Activated CD4-positive, CD25-positive, alpha-beta regulatory T cell treated with anti-CD3 and anti-CD28 coated beads, Interleukin-2, amount 50 U/mL, for 16 hours (primary cell): ENCODE measurements around the gene RPL10.

Experiments
- DNase-seq: peaks from one replicate; pipeline ENCODE4 v3.0.0-alpha.2; 2020; ENCODE audit warnings: low read depth, low spot score

Gene RPL10

DNA sequence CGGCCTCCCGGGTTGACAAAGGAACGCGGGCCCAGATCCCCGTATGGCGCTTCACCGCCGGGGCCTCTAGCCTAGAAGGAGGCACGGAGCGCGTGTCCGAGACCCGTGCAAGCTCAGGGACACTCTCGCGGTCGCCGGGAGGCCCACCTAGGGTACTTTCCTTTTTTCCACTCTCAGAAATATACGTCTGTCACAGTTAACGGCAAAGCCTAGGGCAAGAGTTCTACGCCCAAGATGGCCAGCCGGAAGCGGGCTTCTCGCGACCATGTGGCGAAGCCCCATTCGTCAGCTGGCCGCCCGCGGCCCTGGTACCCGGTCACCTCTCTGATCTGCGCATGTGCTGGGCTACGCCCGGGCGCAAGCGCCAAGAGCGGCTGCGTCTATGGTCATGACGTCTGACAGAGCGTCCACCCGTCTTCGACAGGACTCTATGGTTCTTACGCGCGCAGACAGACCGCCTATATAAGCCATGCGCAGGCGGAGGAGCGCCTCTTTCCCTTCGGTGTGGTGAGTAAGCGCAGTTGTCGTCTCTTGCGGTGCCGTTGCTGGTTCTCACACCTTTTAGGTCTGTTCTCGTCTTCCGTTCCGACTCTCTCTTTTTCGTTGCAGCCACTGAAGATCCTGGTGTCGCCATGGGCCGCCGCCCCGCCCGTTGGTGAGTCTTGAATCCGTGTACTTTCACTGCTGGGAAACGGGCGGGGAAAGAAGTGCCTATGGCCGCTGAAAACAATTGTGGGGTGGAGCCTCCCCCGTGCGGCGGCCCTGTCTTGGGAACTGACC, at the start of gene RPL10:
Gene RPL10, plus strand, starts transcription at position 490 of the 780 bp plus-strand sequence. Its CDS starts 143 bp downstream, at position 633.
- DNase-seq = peak; percentile 76

DNA sequence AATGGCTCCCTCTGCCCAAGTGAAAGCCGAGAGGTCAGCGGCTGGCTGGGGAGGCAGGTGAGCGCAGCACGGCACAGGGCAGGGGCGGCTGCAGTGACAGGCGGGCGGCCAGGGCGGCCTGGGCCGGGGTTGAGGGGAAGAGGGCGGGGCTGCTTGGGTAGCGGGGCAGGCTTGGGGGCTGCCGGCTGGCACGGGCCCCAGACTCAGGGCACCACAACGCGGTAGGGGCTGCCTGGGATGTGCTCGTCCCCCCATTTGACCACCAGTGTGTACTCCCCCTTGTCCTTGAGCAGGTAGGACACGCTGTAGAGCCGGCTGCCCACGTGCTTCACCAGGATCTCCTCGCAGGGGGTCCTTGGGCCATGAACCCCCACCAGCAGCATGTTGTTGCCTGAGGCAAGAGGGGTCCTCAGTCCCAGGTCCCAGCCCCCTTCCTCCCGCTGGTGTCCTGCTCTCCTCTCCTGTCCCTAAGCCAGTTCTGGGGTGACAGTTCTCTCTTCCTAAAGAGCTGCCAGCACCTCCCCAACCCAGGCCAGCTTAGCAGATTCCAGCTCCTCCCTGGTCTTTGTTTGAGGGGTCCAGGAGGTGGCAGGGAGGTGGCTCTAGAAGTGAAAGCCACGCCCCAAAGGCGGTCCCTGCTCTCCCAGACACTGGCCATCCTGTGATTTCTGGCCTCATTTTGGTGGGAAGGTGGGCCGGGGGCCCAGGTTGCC, 49.4 kb upstream of the RPL10 start:
- DNase-seq = no peak

DNA sequence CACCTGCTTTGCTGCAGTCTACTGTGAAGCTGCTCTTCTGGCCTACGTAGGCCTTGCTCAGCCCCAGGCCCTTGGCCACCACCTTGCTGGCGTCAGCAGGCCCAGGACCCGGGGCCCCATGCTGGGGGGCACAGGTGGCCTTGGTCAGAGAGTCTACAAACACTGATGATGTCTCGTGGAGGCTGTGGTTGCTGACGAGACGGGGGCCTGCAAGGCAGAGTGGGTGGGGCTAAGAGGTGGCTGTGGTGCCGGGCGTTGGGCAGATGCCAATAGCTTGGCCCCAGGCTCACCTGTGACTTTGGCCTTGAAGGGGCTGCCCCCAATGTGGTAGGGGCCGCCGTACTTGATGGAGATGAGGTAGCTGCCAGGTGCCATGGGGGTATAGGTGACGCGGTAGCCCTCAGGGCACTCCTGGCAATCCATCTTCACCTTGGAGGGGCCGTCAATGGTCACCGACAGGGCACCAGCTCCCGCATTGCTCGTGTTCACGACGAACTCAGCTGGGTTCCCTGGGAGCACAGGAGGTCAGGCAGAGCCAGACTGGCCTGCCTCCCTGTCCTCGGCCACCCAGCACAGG, 48.7 kb upstream of the RPL10 start:
- DNase-seq = no peak

DNA sequence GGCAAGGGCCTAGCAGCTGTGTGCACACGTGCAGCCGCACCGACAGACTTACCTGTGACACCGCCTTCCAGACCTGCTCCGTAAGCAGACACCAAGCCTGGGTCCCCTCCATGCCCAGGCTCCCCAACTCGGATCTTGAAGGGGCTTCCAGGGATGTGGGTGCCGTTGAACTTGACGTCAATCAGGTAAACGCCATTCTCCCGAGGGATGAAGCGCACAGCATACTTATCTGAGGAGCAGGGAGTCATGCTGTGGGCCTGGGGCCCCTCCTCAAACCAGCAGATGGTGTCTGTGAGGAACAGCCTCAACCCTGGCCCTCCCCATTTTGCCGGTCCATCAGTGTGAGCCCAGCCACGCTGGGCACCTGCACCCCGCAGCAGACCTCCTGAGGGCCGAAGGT, 48.2 kb upstream of the RPL10 start:
- no peak for DNase-seq

DNA sequence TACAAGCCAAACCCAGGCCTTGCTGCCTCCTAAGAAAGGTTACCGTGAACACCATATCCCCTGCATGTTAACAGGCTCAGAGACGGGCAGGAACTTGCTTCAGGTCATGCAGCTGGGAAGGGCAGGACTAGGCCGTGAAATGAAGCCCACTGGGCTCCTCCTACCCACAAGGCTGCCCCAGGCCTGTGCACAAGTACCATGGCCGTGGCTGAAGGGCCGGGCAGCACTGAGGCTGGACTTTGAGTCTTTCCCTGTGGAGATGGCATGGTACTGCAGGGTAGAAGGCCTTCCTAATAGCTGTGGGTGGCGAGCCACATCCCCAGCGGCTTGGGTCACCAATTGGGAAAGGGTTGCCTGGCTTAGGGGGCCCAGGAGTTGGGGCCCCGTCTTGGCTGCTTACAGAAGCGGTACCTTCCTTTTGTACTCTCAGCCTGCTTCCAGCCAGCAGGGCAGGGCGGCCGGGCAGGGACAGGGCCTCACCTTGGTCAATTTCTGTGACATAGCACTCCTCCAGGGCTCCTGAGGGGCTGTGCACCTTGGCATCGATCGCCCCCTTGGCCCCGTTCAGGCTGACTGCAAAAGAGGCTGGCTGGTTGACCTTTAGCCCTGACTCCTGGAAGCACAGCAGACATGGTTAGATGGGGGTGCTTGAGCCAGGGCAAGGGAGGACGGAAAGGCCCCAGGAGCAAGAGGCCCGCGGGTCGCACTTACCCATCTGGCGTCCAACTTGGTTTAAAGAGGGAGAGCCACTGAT, 47.6 kb upstream of the RPL10 start:
- no peak for DNase-seq

DNA sequence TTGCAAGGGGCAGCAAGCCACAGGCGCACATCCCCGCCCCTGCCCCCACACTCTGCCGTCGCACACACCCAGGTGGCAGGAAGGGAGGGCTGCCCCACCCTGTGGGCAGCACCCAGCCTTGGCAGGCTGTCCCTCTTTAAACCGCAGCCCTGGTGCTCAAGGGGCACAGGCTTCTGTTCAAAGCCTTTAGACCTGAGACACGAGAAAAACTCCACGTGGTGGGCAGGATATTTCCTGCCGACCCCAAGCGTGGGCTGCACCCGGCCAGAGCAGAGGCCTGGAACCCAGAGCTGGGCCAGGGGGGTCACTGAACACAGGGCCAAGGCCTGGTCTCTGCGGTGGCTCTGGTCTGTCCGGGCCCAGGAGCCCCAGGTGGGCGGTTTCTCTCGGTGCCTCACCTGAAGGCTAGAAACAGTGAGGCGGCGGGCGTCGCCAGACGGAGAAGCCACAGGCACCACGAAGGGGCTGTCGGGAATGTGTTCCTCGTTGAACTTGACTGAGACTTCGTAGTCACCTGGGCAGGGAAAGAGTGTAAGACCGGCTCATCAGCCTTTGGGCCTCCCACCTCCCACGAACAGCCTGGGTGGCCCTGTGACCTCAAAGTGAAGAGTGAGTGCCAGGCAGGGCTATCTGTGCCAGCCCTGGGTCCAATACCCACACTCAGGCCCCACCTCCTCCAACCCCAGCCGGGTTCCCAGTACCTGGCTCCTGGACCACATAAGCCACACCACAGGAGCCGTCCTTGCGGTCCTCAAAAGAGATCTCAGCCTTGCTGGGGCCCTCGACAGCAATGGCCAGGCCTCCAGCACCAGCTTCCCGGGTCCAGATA, 46.8 kb upstream of the RPL10 start:
- no peak for DNase-seq

DNA sequence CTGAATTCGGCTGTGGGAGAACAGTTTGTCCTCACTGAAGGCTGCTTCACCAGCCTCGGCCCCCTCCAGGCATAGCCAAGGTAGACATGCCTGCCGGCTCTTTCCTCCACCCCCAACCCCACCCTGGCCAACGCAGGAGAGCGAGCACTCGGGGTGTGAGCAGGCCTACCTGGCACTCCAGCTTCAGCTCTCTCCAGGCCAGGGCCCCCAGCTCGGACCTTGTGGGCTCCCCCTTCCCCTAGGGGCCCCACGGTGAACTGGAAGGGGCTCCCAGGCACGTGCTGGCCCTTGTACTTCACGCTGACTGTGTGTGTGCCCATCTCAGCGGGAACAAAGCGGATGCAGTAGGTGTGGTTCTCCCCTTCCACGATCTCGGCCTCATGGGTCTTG, 46.2 kb upstream of the RPL10 start:
- no peak for DNase-seq

DNA sequence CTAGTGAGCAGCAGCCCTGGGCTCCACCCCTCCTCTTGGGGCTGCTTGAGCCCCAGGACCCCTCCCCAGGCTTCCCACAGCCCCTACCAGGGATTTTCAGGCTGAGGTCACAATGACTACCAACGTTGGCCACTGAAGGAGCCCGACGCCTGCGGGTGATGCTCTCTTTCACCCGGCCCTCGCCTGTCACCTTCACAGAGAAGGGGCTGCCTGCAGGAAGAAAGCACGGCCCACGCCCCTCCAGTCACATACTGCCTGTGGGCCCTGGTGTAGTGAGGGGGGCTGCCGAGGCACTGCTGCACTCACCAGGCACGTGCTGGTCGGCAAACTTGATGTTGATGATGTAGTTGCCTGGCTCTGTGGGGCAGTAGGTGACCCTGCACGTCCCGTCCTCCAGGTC, 45.7 kb upstream of the RPL10 start:
- no peak for DNase-seq

DNA sequence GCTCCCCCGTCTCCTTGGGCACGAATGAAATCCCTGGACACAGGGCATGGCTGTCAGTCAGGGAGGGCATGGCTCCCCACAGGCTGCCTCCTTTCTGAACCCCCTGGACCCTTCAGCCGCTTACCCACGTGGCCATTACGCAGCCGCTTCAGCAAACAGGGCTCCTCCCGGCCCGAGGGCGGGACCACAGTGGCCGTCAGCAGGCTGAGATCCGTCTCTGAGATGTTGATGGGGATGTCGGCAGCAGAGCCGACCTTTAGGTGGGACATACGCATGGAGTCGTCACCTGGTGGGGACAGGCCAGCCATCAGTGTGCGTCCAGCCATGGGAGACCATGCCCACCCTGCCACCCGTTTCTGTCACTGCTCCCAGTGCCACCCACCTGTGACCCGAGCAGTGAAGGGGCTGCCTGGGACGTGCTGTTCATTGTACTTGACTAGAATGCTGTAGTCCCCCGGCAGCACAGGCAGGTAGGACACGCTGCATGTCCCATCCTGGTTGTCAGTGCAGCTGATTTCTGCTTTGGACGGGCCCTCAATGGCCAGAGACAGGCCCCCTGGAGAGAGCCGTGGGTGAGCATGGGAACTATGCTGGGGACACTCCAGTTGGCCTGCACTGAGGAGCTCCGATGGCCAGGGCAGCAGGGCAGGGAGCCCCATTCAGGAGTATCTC, 44.9 kb upstream of the RPL10 start:
- no peak for DNase-seq

DNA sequence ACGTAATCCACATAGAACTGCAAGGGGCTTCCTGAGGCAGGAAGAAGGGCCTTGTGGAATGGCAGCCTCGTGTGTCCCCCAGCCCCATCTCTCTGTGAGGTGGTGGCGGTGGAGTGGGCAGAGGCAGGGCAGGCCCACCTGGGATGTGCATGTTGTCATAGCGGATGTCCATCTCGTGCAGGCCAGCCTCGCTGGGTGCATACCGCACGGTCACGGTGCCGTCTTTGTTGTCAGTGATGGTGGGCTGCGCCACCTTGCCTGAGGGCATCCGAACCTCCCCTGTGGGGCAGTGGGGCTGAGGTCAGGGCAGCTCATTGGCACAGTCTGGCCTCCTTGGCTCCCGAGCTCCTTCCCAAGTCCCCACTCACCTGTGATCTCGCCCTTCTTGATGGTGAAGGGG, 44.2 kb upstream of the RPL10 start:
- DNase-seq = no peak

DNA sequence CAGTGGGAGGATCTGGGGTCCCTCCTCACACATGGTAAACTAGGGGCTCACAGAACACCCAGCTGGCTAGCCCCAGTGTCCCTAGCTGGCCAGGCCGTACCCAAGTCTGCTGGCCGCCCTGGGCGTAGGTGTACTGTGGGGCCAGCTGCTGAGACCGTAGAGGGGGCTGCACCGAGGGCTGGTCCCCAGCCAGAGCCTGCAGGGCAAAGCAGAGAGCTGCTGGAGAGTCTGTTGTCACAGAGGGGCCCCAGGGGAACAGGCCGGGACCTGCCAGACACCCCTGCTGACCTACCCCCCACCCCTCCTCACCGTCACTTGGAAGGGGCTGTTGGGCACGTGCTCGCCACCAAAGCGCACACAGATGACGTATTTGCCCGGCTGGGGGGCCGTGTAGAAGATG, 43.7 kb upstream of the RPL10 start:
- no peak for DNase-seq

DNA sequence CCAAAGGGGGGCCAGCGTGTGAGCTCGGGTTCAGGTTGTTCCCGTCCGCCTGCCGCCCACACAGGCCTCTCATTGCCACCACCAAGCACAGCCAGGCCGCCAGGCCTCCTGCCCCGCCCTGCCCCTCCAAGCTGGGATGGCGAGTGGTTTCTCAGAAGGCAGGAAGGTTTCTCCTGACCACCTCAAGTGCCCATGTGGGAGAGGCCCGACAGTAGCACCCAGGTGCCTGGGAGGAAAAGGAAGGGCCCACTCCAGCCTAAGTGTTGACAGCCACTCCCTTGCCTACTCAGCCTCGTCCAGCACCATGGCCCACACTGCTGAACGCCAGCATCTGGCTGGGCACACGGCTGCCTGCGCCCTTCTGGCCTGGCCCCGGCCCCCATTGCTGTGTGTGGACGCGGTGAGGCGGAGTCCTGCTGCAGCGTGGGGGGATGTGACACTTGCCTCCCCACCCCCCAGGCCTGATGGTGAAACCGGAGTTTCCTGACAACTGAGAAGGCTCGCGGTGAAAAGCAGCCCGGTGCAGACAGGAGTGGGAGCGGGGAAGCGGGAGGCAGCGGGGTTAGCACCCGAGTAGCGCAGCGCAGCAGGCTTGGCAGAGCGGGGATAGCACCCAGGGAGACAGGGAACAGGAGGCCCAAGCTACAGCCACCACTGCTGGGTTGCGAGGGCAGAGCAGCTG, 42.9 kb upstream of the RPL10 start:
- DNase-seq = no peak

DNA sequence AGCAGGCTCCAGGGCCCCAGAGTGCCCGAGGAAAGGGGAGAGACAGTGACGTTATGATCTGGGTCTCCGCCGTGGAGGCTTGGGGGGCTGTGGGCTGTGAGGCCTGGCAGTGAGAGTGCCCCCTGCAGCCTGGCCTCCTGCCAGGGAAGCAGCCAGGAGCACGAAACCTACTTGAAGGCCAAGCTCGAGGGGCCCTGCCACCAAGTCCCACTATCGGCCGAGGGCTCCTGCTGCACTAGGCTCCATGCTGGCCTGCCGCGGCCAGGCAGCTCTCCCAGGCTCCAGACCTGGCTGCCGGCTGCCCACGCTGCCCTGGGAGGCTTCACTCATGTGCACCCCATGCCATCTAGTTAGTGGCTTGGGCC, 42.4 kb upstream of the RPL10 start:
- no peak for DNase-seq

DNA sequence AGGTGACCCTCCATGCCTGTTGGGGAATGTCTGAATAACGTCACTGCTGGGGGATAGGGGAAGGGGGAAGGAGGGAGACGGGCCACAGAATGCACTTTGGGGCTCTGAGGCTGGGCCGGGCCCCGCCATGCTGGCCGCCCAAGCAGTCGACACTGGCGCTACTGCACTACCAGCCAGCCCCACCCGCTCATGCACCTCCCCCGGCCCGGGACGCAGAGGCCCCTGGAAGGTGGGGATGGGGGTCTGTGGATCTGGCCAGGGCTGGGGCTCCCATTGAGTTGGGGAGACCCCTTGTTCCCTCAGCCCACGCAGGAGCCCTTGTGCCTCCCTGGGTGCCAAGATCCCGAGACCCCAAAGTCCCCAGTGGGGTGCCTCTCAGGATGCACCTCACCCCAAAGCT, 41.6 kb upstream of the RPL10 start:
- no peak for DNase-seq

DNA sequence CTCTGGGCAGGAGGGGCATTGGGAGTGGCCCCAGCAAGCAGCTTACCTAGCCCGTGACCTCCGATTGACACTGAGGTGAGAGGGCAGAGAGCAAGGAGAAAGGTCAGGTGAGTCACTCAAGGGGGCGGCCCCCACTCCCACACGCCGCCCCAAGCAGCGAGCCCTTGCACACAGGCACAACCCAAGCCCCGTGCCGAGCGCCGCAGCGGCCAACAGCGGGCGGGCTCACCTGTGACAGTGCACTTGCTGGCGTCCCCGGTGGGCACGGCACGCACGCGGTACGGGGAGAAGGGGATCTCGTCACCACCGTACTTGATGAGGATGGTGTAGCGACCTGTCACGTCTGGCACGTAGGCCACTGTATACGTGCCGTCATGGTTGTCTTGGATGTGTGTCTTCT, 41.0 kb upstream of the RPL10 start:
- no peak for DNase-seq

DNA sequence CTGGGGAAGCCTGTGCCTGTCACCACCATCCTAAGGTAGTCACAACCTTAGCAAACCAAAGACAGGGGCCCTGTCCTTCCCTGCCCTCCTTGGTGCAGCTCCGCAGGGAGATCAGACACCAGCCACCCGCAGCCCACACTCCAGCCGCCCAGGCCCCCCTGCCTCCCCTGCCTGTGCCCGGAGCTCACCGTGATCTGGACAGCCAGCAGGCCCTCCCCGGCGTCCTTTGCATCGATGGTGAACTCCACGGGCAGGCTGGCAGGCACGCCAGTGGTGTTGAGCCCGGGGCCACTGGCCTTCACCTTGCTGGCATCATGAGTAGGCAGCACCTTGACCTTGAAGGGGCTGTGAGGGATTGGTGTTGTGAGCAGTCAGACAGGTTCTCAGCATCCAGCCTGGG, 40.2 kb upstream of the RPL10 start:
- DNase-seq = no peak

DNA sequence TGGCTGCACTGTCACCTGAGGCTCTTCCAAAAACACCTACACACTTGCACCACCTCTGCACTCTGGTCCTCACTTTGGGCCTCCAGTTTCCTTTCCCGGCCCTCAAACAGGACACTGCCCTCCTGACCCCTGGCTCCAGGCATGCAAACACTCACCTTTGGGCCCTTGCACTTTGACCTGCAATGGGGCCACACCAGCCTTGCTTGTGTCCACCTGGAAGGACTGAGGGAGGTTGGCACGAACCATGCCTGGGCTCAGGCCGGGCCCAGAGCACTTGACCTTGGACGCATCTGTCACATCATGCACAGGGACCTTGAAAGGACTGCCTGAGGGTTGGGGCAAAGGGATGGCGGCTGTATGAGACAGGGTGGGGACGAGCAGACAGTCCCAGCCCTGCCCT, 39.3 kb upstream of the RPL10 start:
- DNase-seq = no peak

DNA sequence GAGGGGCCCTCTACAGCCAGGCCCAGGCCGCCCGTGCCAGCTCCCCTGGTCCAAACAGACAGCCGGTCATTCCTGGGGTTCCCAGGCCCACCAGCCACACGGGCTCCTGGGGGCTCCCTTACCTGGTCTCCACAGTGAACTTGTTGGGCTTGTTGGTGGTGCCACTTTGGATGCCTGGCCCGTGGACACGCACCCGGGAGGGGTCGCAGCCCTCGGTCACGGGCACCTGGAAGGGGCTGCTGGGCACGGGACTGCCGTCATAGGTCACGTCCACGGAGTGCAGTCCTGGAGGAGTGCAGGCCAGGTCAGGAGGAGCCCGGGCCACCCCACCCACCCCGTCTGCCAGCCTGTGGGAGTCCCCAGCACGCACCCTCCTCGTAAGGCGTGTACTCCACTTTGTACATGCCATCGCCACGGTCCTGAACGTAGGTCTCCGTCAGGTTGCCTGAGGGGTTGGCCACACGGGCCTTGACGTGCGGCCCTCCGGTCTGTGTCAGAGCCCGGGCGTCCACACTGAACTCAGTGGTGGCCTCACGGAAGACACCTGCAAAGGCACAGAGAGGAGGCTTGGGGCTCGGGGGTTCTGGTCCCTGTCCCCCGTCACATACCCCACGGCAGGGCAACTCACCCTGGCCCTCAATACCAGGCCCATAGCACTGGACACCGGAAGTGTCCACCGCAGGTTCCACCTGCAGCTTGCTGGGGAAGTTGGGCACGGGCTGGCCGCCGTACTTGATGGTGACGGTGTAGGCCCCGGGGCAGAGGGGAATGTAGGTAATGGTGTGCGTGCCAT, 38.6 kb upstream of the RPL10 start:
- no peak for DNase-seq

DNA sequence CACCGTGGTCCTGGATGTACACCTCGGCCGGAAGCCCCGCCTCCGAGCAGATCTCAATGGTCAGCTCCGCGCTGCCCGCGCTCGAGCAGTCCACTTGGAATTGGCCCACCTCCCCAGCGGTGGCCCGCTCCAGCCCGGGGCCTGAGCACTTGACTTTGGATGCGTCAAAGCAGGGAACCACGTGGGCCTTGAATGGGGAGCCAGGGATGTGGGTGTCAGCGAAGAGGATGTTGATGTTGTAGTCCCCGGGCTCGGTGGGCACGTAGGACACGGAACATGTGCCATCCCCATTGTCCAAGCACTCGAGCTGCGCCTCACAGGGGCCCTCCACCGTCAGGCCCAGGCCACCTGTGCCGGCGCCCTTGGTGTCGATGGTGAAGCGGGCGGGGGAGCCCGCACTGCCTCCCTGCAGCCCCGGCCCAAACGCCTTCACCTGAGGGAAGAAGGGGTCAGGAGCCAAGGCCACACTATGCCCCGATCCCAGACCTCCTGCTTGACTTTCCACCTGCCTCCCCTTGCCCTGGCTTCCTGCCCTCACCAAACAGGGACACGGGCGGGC, 37.9 kb upstream of the RPL10 start:
- DNase-seq = no peak
